SK-N-SH (cell line): ENCODE results near the gene PPDPF. TPM values are rescaled to one million over a fixed set of nuclear protein-coding genes. Genes with fewer than 3 reads are reported as not detected.

Source experiments
- CTCF ChIA-PET: fragments of 300-600, 350-600 bp; formaldehyde crosslinking; extraction: SDS; loops from one replicate; lab custom pipeline; 2021; lab: Yijun Ruan, JAX
- POLR2A ChIA-PET: fragments of 350-600 bp; sonication (Branson Sonifier 250); formaldehyde crosslinking; extraction: SDS; loops from one replicate; lab custom pipeline; 2020; ENCODE audit warnings: antibody characterized with exemption, inconsistent platforms; lab: Yijun Ruan, JAX
- DNase-seq: peaks from one replicate; pipeline ENCODE4 v3.0.0; 2012
- H2AFZ ChIP-seq: fragments of 200-600 bp; sonication (generic); 2 replicates; pipeline ENCODE4 v1.8.1; 2016; ENCODE audit warnings: antibody characterized with exemption, mild to moderate bottlenecking, low read depth
- H3F3A ChIP-seq: fragments of 200-600 bp; sonication (generic); replicated peaks from 2 replicates; pipeline ENCODE3; 2016; ENCODE audit warnings: antibody characterized with exemption, mild to moderate bottlenecking; ENCODE audit not compliant: insufficient read depth
- H3K27ac ChIP-seq, 2 experiments: fragments of 200-500 bp in 1 of 2; fragments of 200-600 bp in 1 of 2; sonication (Bioruptor generic) in 1 of 2; sonication (generic), shearing (Covaris generic) in 1 of 2; 2 replicates each; pipeline versions ENCODE4 v1.5.1 to v1.6.1; 2014 to 2016; ENCODE audit warnings: low read depth in 2 of 2, inconsistent platforms in 1 of 2, low read length in 1 of 2, mild to moderate bottlenecking in 1 of 2, mixed read lengths in 1 of 2
- H3K27me3 ChIP-seq: fragments of 200-600 bp; sonication (generic), shearing (Covaris generic); 2 replicates; pipeline ENCODE4 v1.6.1; 2016; ENCODE audit warnings: mixed run types; ENCODE audit not compliant: insufficient read depth
- H3K36me3 ChIP-seq, 2 experiments: fragments of 200-500 bp in 1 of 2; fragments of 200-600 bp in 1 of 2; sonication (Bioruptor generic) in 1 of 2; sonication (generic) in 1 of 2; replicated peaks in 1 of 2; 2 replicates each; pipeline versions ENCODE3 to v1.5.1; 2014 to 2016; ENCODE audit warnings: low read length in 1 of 2, mild to moderate bottlenecking in 1 of 2; ENCODE audit not compliant: insufficient read depth in 2 of 2, control insufficient read depth in 1 of 2
- H3K4me1 ChIP-seq, 2 experiments: fragments of 200-500 bp in 1 of 2; fragments of 200-600 bp in 1 of 2; sonication (Bioruptor generic) in 1 of 2; sonication (generic), shearing (Covaris generic) in 1 of 2; 2 replicates each; pipeline versions ENCODE4 v1.5.1 to v1.6.1; 2014 to 2016; ENCODE audit warnings: low read depth in 1 of 2, low read length in 1 of 2, mixed run types in 1 of 2; ENCODE audit not compliant: insufficient read depth in 2 of 2, control insufficient read depth in 1 of 2
- H3K4me2 ChIP-seq: fragments of 200-600 bp; sonication (generic), shearing (Covaris generic); 2 replicates; pipeline ENCODE4 v1.6.1; 2017; ENCODE audit warnings: mixed run types
- H3K4me3 ChIP-seq, 2 experiments: fragments of 200-500 bp in 1 of 2; fragments of 200-600 bp in 1 of 2; sonication (Bioruptor generic) in 1 of 2; sonication (generic), shearing (Covaris generic) in 1 of 2; 2 replicates each; pipeline versions ENCODE4 v1.5.1 to v1.8.1; 2014 to 2016; ENCODE audit warnings: low read depth in 2 of 2, inconsistent platforms in 1 of 2, low read length in 1 of 2, mild to moderate bottlenecking in 1 of 2, mixed read lengths in 1 of 2, moderate library complexity in 1 of 2
- H3K79me2 ChIP-seq: fragments of 200-600 bp; sonication (generic); 2 replicates; pipeline ENCODE4 v1.8.1; 2017; ENCODE audit warnings: mild to moderate bottlenecking; ENCODE audit not compliant: insufficient read depth
- H3K9ac ChIP-seq: fragments of 200-600 bp; sonication (generic); 2 replicates; pipeline ENCODE4 v1.6.1; 2017; ENCODE audit warnings: mixed run types
- H3K9me2 ChIP-seq: fragments of 200-600 bp; sonication (generic); 2 replicates; pipeline ENCODE4 v1.6.1; 2017; ENCODE audit warnings: mixed run types
- H3K9me3 ChIP-seq: fragments of 200-600 bp; sonication (generic); 2 replicates; pipeline ENCODE4 v1.6.1; 2017; ENCODE audit warnings: mixed run types, mild to moderate bottlenecking, moderate library complexity
- H4K20me1 ChIP-seq: fragments of 200-600 bp; sonication (generic); 2 replicates; pipeline ENCODE4 v1.6.1; 2017; ENCODE audit warnings: mild to moderate bottlenecking, mixed run types; ENCODE audit not compliant: insufficient read depth
- CHD2 ChIP-seq: fragments of 150-350 bp; IDR thresholded peaks from 2 replicates; pipeline ENCODE4 v1.6.1; 2018; ENCODE audit warnings: low read length; ENCODE audit not compliant: partially characterized antibody
- CTCF ChIP-seq: fragments of 200-600 bp; sonication (generic); IDR thresholded peaks from 2 replicates; pipeline ENCODE4 v1.6.1; 2017; ENCODE audit warnings: antibody characterized with exemption, mild to moderate bottlenecking, moderate library complexity
- EP300 ChIP-seq, 2 experiments: IDR thresholded peaks; 2 replicates each; pipeline versions ENCODE4 v1.4.0 to v1.6.1; 2012; ENCODE audit warnings: borderline replicate concordance in 1 of 2, low read depth in 1 of 2, low read length in 1 of 2
- FOSL2 ChIP-seq: IDR thresholded peaks from 2 replicates; pipeline ENCODE4 v1.4.0; 2012; ENCODE audit warnings: low read depth, mild to moderate bottlenecking, moderate library complexity, borderline replicate concordance
- FOXM1 ChIP-seq: IDR thresholded peaks from 2 replicates; pipeline ENCODE4 v1.4.0; 2012; ENCODE audit warnings: low read depth, mild to moderate bottlenecking
- GATA2 ChIP-seq: sonication (generic); formaldehyde crosslinking; IDR thresholded peaks from 2 replicates; pipeline ENCODE4 v1.5.0; 2020; ENCODE audit warnings: mild to moderate bottlenecking, missing genetic modification reagents
- JUND ChIP-seq: IDR thresholded peaks from 2 replicates; pipeline ENCODE4 v1.4.0; 2012
- MEF2A ChIP-seq: IDR thresholded peaks from 2 replicates; pipeline ENCODE4 v1.4.0; 2012; ENCODE audit warnings: low read depth, borderline replicate concordance
- PBX3 ChIP-seq: IDR thresholded peaks from 2 replicates; pipeline ENCODE4; 2012
- RFX5 ChIP-seq: IDR thresholded peaks from 2 replicates; pipeline ENCODE4 v1.6.1; 2012; ENCODE audit warnings: mild to moderate bottlenecking, improper control_type of control experiment, low read length
- SIN3A ChIP-seq: IDR thresholded peaks from 2 replicates; pipeline ENCODE4 v1.6.1; 2012; ENCODE audit warnings: low read depth, mild to moderate bottlenecking, low read length, moderate library complexity, borderline replicate concordance
- SMC3 ChIP-seq: IDR thresholded peaks from 2 replicates; pipeline ENCODE4 v1.6.1; 2012; ENCODE audit warnings: low read depth, low read length, improper control_type of control experiment
- YY1 ChIP-seq: IDR thresholded peaks from 2 replicates; pipeline ENCODE4 v1.4.0; 2012; ENCODE audit warnings: low read depth, mild to moderate bottlenecking
- whole genome bisulfite sequencing: methylation state at CpG from one replicate; pipeline ENCODE4 v1.1.6; 2017; ENCODE audit warnings: low lambda C conversion rate; 5-methylcytosine and 5-hydroxymethylcytosine counted together
- polyA plus RNA-seq, 3 experiments: library from polyadenylated mRNA; depleted of rRNA; stranded (reverse); fragments of >200 nt; gene quantifications; 2 replicates each; pipeline ENCODE4 v1.2.3, GENCODE V29; 2012
- TF ChIP-seq, protein P1 (sequence below): IDR thresholded peaks from 2 replicates; pipeline ENCODE4 v1.6.1; 2012; ENCODE audit warnings: mild to moderate bottlenecking, low read depth, low read length, moderate library complexity
- TF ChIP-seq, protein P2 (sequence below): IDR thresholded peaks from 2 replicates; pipeline ENCODE4 v1.4.0; 2012; ENCODE audit warnings: low read depth

Gene PPDPF
- polyA plus RNA-seq, 1 of the 3 experiments (the other 2 are of a cell fraction): 71.4 TPM

DNA sequence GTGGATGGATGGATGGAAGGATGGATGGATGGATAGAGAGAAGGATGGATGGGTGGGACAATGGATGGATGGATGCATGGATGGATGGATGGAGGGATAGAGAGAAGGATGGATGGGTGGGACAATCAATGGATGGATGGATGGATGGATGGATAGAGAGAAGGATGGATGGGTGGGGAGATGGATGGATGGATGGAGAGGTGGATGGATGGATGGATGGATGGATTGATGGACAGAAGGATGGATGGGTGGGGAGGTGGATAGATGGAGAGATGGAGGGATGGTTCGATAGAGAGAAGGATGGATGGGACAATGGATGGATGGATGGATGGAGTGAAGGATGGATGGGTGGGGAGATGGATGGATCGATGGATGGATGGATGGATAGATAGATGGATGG, 28.0 kb upstream of the PPDPF start:
- ChIA-PET CTCF (interaction anchor here (0.6 kb wide), 1 partner anchor 603 kb away, joined by 3 read pairs; no protein-coding TSS in a partner anchor), POLR2A (interaction anchor here (1.2 kb wide), 1 partner anchor 28 kb away, joined by 5 read pairs; the partner anchor contains the start of gene PPDPF)
- H3K79me2 ChIP-seq: no peaks in the 10 kb centered on the region
- H3K9me3 ChIP-seq: no peaks in the 10 kb centered on the region
- DNase-seq: no peak
- no peaks in the 10 kb centered on the region for H3K9me2 ChIP-seq
- H3K27ac ChIP-seq: no peak overlapping the region
- H3K9ac ChIP-seq: no peak overlapping the region
- H3K4me3 ChIP-seq: no peak overlapping the region
- H3F3A ChIP-seq: no peaks in the 10 kb centered on the region
- TF ChIP-seq SIN3A (no peak), JUND (no peak)
- TF ChIP-seq, protein P1, sequence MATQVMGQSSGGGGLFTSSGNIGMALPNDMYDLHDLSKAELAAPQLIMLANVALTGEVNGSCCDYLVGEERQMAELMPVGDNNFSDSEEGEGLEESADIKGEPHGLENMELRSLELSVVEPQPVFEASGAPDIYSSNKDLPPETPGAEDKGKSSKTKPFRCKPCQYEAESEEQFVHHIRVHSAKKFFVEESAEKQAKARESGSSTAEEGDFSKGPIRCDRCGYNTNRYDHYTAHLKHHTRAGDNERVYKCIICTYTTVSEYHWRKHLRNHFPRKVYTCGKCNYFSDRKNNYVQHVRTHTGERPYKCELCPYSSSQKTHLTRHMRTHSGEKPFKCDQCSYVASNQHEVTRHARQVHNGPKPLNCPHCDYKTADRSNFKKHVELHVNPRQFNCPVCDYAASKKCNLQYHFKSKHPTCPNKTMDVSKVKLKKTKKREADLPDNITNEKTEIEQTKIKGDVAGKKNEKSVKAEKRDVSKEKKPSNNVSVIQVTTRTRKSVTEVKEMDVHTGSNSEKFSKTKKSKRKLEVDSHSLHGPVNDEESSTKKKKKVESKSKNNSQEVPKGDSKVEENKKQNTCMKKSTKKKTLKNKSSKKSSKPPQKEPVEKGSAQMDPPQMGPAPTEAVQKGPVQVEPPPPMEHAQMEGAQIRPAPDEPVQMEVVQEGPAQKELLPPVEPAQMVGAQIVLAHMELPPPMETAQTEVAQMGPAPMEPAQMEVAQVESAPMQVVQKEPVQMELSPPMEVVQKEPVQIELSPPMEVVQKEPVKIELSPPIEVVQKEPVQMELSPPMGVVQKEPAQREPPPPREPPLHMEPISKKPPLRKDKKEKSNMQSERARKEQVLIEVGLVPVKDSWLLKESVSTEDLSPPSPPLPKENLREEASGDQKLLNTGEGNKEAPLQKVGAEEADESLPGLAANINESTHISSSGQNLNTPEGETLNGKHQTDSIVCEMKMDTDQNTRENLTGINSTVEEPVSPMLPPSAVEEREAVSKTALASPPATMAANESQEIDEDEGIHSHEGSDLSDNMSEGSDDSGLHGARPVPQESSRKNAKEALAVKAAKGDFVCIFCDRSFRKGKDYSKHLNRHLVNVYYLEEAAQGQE: no peak
- H3K27me3 ChIP-seq: no peaks in the 10 kb centered on the region
- H2AFZ ChIP-seq: no peak overlapping the region
- H3K4me2 ChIP-seq: no peak overlapping the region
- no peaks in the 10 kb centered on the region; the same call in 1 of the 2 replicates for H4K20me1 ChIP-seq
- peaks cover 0 to 19% of the 10 kb centered on the region in 2 experiments; a peak in 1 of 4 replicates for H3K4me1 ChIP-seq
- 71% methylated on average over 2 of the region's 2 CpGs for WGBS
- H3K36me3 ChIP-seq: peaks cover 0 to 6% of the 10 kb centered on the region in 2 experiments

GRCh38 chr20:63492982-63493381, 27.6 kb upstream of the PPDPF start:
- H3K4me1 ChIP-seq: peaks cover 0 to 24% of the 10 kb centered on the region in 2 experiments; a peak in 1 of 4 replicates
- no peak overlapping the region for H3K4me2 ChIP-seq
- no peak overlapping the region for H3K27ac ChIP-seq
- no peaks in the 10 kb centered on the region for H3K27me3 ChIP-seq
- CTCF ChIA-PET: interaction anchor here (0.6 to 0.9 kb wide), 2 partner anchors 45 to 602 kb away, joined by 3 to 4 read pairs; partner anchors contain the start of gene PTK6
- H3K9me3 ChIP-seq: no peaks in the 10 kb centered on the region
- H3K4me3 ChIP-seq: no peak overlapping the region
- no peak overlapping the region for H2AFZ ChIP-seq
- H3K9ac ChIP-seq: no peak overlapping the region
- H3K36me3 ChIP-seq: peaks cover 0 to 6% of the 10 kb centered on the region in 2 experiments
- 98% methylated on average over 14 of the region's 14 CpGs for WGBS
- TF ChIP-seq CHD2: no peak
- TF ChIP-seq MEF2A: no peak
- no peak for TF ChIP-seq RFX5
- no peak for TF ChIP-seq FOXM1
- no peak for TF ChIP-seq CTCF
- no peak for TF ChIP-seq SMC3
- TF ChIP-seq FOSL2: no peak
- TF ChIP-seq, protein P2, sequence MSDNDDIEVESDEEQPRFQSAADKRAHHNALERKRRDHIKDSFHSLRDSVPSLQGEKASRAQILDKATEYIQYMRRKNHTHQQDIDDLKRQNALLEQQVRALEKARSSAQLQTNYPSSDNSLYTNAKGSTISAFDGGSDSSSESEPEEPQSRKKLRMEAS: no peak
- no peak for TF ChIP-seq PBX3
- no peak for TF ChIP-seq YY1
- TF ChIP-seq JUND: no peak
- TF ChIP-seq EP300 (IDR thresholded peaks at IDR 0.05; ENCODE audit: borderline replicate concordance in 1 of 2, low read depth in 1 of 2, low read length in 1 of 2): no peak
- TF ChIP-seq GATA2 (CRISPR knock-in tag): no peak
- no peaks in the 10 kb centered on the region for H3F3A ChIP-seq
- no peaks in the 10 kb centered on the region; the same call in 1 of the 2 replicates for H4K20me1 ChIP-seq
- no peak for DNase-seq
- H3K79me2 ChIP-seq: no peaks in the 10 kb centered on the region
- no peaks in the 10 kb centered on the region for H3K9me2 ChIP-seq
- POLR2A ChIA-PET: interaction anchor here (1.2 kb wide), 1 partner anchor 28 kb away, joined by 5 read pairs; the partner anchor contains the start of gene PPDPF
